Measurements from ENCODE around the gene SAFB2. TPM values are rescaled to one million over a fixed set of nuclear protein-coding genes. Genes with fewer than 3 reads are reported as not detected.

SAFB2 gene
- polyA plus RNA-seq, 12 donors, result 32.9 to 72.7 (median 45.3) TPM; not detected in 1

DNA sequence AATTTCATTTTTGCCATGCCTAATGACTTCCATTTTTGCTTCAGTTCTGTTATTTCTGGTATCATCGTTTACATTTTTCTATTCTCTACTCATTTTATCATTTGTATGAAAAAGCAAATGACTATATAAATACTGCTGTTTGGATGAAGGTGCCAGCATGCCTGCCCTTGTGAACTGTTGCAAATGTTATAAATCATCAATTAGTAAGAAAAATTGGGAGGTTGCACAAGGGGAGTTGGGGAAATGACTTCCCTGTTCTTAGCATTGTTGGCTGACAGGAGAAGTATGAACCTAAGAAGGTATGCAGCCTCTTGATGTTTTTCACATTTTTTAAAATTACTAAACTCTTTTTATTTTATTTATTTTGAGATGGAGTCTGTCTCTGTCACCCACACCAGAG lies 15.4 kb upstream of the SAFB2 start:
- DNase-seq, result no peak

DNA sequence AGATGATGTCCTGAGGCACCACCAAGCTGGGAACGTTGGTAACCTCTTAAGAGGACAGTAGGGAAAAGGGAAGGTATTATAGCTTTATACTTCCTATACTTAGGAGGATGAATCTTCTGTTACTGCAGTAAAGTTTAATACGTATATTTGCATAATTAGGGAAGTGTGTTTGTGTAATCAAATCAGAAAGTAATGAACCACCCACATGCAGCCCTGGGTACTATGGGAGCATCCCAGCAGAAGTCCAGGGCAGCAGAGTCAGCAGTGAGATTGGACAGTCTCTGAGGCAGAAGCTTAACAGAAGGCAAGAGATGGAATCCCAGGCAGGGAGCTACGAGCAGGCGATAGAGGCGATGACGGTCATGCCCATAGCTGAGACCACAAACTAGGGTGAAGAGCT lies 12.9 kb upstream of the SAFB2 start:
- no peak for DNase-seq

- DNase-seq, result no peak
Measured at GRCh38 chr19:5632657-5633056, 10.1 kb upstream of the SAFB2 start.

- DNase-seq, result no peak
Measured at GRCh38 chr19:5632241-5632612, 9.7 kb upstream of the SAFB2 start.

- no peak for DNase-seq
Measured at GRCh38 chr19:5631567-5632240, 9.1 kb upstream of the SAFB2 start.

DNA sequence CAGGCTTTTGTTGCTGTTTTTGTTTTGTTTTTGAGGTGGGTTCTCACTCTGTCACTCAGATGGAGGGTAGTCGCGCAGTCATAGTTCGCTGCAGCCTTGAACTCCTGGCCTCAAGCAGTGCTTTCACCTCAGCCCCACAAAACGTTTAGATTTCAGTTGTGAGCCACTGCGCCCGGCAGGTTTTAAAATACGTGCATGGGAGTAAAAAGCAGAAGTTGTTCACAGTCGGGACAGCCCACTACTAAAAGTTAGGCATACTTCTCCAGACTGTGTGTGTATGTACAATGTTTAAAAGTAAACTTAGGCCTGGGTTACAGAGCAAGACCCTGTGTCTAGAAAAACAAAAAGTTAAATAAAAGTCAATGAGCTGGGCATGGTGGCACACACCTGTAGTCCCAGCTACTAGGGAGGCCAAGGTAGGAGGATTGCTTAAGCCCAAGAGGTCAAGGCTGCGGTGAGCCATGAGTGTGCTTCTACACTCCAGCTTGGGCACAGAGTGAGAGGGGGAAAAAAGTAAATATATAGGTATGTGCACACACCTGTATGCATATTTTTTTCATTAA lies 6.4 kb upstream of the SAFB2 start:
- no peak for DNase-seq

DNA sequence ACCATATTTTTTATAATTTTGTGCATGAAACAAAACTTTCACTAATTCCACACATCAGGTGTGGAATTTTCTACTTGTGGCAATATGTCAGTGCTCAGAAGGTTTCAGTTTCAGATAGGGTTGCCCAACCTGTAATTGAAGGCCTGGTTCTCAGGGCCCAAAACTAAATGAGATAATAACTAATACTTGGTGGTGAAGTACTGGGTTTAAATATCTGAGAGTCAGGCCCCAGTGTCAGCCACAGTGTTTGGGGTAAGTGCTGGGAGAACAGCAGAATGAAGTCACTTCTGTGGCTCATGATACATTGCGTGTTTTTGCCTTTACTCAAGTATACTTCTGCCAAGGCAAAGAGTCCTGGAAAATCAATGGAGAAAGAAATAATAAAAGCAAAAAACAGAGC lies 5.9 kb upstream of the SAFB2 start:
- no peak for DNase-seq

DNA sequence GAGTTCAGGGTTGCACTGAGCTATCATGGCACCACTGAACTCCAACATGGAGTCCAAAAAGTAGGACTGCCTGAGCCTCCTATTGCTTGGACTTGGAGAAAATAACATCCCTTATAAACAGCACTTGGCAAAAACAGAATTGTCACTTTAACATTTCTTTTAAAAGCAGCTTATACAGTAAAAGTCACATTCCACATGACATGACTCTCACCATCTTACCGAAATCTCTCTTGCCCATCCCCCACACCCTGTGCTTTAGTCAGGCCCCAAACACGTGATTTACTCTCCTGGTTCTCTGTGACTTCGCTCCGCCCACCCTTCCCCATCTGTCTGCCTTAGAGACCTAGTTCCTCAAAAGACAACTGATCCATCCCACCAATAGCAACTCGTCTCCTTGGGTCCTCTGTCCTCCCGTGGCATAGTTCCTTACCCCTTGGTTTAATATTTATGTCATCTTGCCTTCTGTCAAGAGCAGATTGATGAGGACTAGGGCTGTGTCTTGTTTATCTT lies 4.9 kb upstream of the SAFB2 start:
- DNase-seq, result peak; percentile 25

GRCh38 chr19:5625641-5626040 lies 3.1 kb upstream of the SAFB2 start:
- no peak for DNase-seq

DNA sequence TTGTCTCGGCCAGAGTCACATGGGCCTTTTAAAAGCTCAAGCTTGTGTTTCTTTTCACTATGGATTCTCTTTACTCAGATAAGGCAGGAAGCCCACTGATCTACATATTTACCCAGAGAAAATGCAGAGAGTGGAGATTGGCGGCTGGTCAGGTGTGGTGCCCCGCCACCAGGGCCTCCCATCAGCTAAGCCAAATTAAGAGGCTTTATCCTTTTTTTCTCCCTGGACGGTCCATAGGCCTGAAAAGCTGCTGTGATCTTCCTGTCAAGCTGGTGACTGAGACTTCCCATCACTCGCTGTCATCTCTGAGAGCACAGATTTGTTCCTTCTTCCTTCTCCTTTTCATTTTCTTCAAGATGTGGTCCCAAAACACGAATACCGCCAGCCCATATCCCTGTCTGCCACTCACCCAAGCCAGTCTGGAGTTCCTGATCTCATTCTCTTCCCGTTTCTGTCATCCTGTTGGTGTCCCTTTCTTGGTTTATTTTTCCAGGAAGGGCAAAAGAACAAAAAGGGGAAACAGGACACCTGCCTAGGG lies 2.2 kb upstream of the SAFB2 start:
- no peak for DNase-seq

GRCh38 chr19:5624018-5624663 lies 1.6 kb upstream of the SAFB2 start:
- peak; percentile 34 for DNase-seq

GRCh38 chr19:5623397-5624017 lies 931 bp upstream of the SAFB2 start:
- DNase-seq, result peak; percentile 25

- no peak for DNase-seq
Measured at GRCh38 chr19:5621945-5622464, 571 bp downstream of the SAFB2 start.

- no peak for DNase-seq
Measured at GRCh38 chr19:5621311-5621944, 1.1 kb downstream of the SAFB2 start.

GRCh38 chr19:5619946-5620345 lies 2.6 kb downstream of the SAFB2 start:
- no peak for DNase-seq

DNA sequence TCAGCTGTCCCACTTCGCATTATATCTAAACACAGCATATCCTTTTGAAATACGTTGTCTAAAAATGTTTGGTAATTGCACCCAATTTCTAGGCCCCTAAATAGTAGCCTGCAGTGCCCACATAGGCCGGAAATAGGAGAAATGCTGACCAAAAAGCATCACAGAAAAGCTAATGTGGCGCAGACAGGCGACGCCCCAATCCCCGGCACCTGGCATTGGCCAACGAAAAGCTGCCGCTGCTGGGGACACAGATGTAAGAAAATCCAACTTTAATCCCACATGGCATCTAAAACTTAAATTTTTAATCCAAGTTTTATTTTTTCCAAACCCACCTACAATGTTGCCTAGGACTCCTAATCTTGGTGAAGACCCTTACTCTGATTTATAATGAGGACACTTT lies 4.0 kb downstream of the SAFB2 start:
- no peak for DNase-seq

DNA sequence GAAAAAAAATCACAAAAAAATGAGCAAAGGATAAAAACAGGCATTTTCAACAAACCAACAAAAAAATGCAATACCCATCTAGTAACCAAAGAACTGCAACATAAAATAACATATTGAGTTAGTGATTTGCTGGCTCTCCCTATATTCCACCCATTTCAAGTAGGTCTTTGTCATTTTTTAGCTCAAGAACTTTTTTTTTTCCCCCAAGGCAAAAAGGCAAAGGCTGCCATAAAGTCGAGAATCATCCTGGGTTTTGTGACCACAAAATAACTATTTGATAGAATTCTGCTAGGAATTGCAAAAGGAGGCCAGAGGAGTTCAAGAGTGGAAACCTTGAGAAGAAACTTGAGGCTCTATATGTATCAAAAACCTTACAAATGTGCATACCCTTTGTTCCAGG lies 5.5 kb downstream of the SAFB2 start:
- no peak for DNase-seq

DNA sequence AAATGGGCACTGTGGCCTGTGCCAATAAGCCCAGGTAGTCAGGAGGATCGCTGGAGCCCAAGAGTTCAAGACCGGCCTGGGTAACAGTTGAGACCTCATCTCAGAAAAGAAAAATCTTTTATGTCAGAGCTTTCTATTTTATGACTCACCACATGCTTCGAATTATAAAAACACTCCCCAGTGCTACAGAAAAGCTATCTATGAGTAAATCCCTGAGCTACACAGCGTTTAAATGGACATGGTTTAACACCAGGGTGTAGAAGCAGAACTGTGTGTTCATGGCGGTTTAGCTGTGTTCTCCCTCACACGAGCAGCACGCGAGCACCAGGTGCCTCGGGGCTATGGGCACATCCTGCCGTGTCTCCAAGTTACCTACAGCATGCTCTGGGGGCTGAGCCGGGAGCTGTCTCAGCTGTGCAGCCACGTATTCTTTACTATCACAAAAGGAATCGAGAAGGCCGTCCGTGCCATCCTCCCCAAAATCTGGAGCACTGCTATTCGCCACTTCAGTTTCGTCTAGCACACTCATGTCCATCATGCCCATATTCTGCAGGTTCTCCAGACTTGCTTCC lies 6.7 kb downstream of the SAFB2 start:
- no peak for DNase-seq

- no peak for DNase-seq
Measured at GRCh38 chr19:5612891-5613865, 9.4 kb downstream of the SAFB2 start.

GRCh38 chr19:5609881-5610448 lies 12.6 kb downstream of the SAFB2 start:
- no peak for DNase-seq
